ENCODE results near the gene RANGAP1. TPM values are rescaled to one million over a fixed set of nuclear protein-coding genes. Genes with fewer than 3 reads are reported as not detected.

The RANGAP1 gene
- total and polyA plus RNA-seq, 2 of the 4 experiments (the other 2 are of a cell fraction): 71.2 to 148 TPM

DNA sequence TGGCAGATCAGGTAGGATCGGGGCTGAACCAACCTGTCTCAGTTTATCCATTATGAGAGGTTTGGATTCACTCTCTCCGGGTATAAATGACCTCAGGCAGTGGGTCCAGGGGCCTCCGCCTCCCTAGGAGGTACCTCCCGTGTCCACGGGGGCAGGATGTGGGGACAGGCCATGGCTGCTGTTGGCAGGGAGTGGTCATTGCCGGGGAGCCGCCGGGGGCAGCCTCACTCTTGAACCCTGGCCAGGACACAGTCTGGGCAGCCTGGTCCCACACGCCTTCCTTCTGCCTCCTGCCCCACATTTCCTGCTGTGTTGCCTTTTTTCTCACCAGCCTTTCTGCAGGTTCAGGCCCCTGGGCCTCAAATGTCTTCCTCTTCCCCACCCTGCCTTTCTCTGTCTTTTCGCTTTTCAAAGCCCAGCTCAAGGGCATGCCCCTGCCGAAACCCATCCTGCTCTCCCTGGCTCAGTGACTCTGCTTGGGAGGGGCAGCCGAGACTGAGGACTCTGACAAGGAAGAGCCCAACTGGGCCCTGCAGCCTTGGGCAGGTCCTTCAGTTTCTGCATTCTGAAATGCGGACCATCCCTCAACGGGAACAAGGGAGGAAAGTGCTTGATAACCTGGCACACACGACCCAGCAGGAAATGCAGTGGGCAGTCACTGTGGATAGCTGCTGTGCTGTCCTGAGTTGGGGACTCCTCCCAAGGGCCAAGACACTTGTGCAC, 46.4 kb upstream of the RANGAP1 start:
- no peak overlapping the region for H2BK20ac ChIP-seq (ENCODE audit: low read depth, low read length)
- TF ChIP-seq, protein P1, sequence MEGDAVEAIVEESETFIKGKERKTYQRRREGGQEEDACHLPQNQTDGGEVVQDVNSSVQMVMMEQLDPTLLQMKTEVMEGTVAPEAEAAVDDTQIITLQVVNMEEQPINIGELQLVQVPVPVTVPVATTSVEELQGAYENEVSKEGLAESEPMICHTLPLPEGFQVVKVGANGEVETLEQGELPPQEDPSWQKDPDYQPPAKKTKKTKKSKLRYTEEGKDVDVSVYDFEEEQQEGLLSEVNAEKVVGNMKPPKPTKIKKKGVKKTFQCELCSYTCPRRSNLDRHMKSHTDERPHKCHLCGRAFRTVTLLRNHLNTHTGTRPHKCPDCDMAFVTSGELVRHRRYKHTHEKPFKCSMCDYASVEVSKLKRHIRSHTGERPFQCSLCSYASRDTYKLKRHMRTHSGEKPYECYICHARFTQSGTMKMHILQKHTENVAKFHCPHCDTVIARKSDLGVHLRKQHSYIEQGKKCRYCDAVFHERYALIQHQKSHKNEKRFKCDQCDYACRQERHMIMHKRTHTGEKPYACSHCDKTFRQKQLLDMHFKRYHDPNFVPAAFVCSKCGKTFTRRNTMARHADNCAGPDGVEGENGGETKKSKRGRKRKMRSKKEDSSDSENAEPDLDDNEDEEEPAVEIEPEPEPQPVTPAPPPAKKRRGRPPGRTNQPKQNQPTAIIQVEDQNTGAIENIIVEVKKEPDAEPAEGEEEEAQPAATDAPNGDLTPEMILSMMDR (conservative IDR thresholded peaks at IDR 0.05; ENCODE audit: low read depth, low read length): no peak
- H4K8ac ChIP-seq (ENCODE audit: low read depth in 2 of 2, low read length in 2 of 2): no peak overlapping the region
- H3K9me3 ChIP-seq (ENCODE audit: control insufficient read depth, insufficient read depth, low read length): no peaks in the 10 kb centered on the region
- H2BK120ac ChIP-seq (ENCODE audit: low read depth, low read length): no peak overlapping the region
- no peak overlapping the region for H2AK5ac ChIP-seq (ENCODE audit: low read depth, low read length)
- DNase-seq (no peak), ATAC-seq (ENCODE audit: low read depth) (no peak)
- no peak overlapping the region; the same call in 1 of the 2 replicates for H3K27ac ChIP-seq (ENCODE audit: insufficient read depth, low read length)
- H2AFZ ChIP-seq (replicated peaks; ENCODE audit: low read length, poor library complexity): no peak overlapping the region
- H2AK9ac ChIP-seq (replicated peaks; ENCODE audit: low read depth, low read length, poor library complexity): no peak overlapping the region
- no peaks in the 10 kb centered on the region for H3K4me1 ChIP-seq (ENCODE audit: control insufficient read depth, insufficient read depth, low read length)
- H3K36me3 ChIP-seq (ENCODE audit: control insufficient read depth, insufficient read depth, low read length): peaks cover 74% of the 10 kb centered on the region
- H3K18ac ChIP-seq (ENCODE audit: low read depth, low read length): no peak overlapping the region
- no peak overlapping the region for H3K4ac ChIP-seq (ENCODE audit: low read depth, low read length)
- no TSS peak for BruUV-seq (replicated peaks)
- H3K56ac ChIP-seq (ENCODE audit: extremely low read depth, insufficient read depth, low read length): no peak overlapping the region
- intact Hi-C loops (cut with micrococcal nuclease): no loop called here
- H3K14ac ChIP-seq (replicated peaks; ENCODE audit: low read depth, low read length): no peak overlapping the region
- no peak overlapping the region for H2BK5ac ChIP-seq (ENCODE audit: low read depth, low read length, poor library complexity, severe bottlenecking)
- 100% methylated on average over 2 of the region's 15 CpGs; no CpG with 5 or more reads in 1 of the 2 experiments for WGBS, 2 experiments (ENCODE audit: extremely low coverage in 2 of 2, insufficient read length in 1 of 2)
- H4K20me1 ChIP-seq (ENCODE audit: insufficient read depth, low read length): peaks cover 4% of the 10 kb centered on the region; the same call in 1 of the 2 replicates
- no peak overlapping the region for H4K5ac ChIP-seq (ENCODE audit: low read depth, low read length)
- in situ Hi-C loops (cut with MboI; ENCODE audit: low sequenced_read_pairs): no loop called here
- dilution Hi-C loops (cut with HindIII; ENCODE audit: low sequenced_read_pairs, unreplicated experiment): no loop called here
- POLR2A ChIA-PET (ENCODE audit: unreplicated experiment): no interaction called here
- no peak overlapping the region for H3K9ac ChIP-seq (ENCODE audit: low read depth, low read length)
- H3K4me3 ChIP-seq (ENCODE audit: insufficient read depth, low read depth, low read length): no peak overlapping the region
- no peak overlapping the region for H3K4me2 ChIP-seq (ENCODE audit: low read depth, low read length)
- peaks cover 13% of the 10 kb centered on the region for H3K9me1 ChIP-seq (ENCODE audit: insufficient read depth, low read length)
- H2BK15ac ChIP-seq (ENCODE audit: low read depth, low read length): no peak overlapping the region
- H3K23ac ChIP-seq (ENCODE audit: low read depth, low read length): no peak overlapping the region
- H3K27me3 ChIP-seq (ENCODE audit: control insufficient read depth, insufficient read depth, low read length): no peaks in the 10 kb centered on the region
- CTCF ChIA-PET: no interaction called here
- peaks cover 9 to 43% of the 10 kb centered on the region in 2 experiments for H3K79me1 ChIP-seq (ENCODE audit: low read depth in 1 of 2, low read length in 2 of 2)
- H4K91ac ChIP-seq (ENCODE audit: insufficient read depth, low read depth, low read length): no peak overlapping the region
